ENCODE measurements around the gene TMOD1.

- TF ChIP-seq CTCF (IDR thresholded peaks at IDR 0.05; ENCODE audit: low read depth, low read length, poor library complexity, severe bottlenecking) (no peak), EZH2phosphoT487 (IDR thresholded peaks at IDR 0.05; ENCODE audit: borderline replicate concordance, low read length) (no peak)
These were observed 53.2 kb downstream of the TMOD1 start for GRCh38 chr9:97554566-97555075.

Data from DOHH2 (cell line).